ENCODE measurements around the gene ARHGAP42.

GRCh38 chr11:100801225-100801999 is 114.3 kb downstream of the ARHGAP42 start:
- no peak for TF ChIP-seq CTCF (IDR thresholded peaks at IDR 0.05 in 2 of 3, conservative IDR thresholded peaks at IDR 0.05 in 1 of 3; ENCODE audit: control insufficient read depth in 2 of 3, extremely low read depth in 1 of 3, insufficient read depth in 1 of 3, low read depth in 3 of 3, low read length in 3 of 3)
- TF ChIP-seq RB1 (IDR thresholded peaks at IDR 0.05; ENCODE audit: borderline replicate concordance) = no peak
- TF ChIP-seq ATF7 (IDR thresholded peaks at IDR 0.05; ENCODE audit: low read depth) = no peak
- no peak for TF ChIP-seq TCF7 (IDR thresholded peaks at IDR 0.05; ENCODE audit: borderline replicate concordance)
- TF ChIP-seq POLR2A (IDR thresholded peaks at IDR 0.05; ENCODE audit: low read depth, low read length) = no peak
- TF ChIP-seq EZH2 (IDR thresholded peaks at IDR 0.05; ENCODE audit: borderline replicate concordance, control insufficient read depth, low read depth, low read length) = no peak

All from GM12878 (cell line).